Measurements from ENCODE around the gene MRPL21. TPM values are rescaled to one million over a fixed set of nuclear protein-coding genes. Genes with fewer than 3 reads are reported as not detected.

The MRPL21 gene
- total RNA-seq, 2 experiments from 2014 or later = 48.3 to 68.3 TPM

DNA sequence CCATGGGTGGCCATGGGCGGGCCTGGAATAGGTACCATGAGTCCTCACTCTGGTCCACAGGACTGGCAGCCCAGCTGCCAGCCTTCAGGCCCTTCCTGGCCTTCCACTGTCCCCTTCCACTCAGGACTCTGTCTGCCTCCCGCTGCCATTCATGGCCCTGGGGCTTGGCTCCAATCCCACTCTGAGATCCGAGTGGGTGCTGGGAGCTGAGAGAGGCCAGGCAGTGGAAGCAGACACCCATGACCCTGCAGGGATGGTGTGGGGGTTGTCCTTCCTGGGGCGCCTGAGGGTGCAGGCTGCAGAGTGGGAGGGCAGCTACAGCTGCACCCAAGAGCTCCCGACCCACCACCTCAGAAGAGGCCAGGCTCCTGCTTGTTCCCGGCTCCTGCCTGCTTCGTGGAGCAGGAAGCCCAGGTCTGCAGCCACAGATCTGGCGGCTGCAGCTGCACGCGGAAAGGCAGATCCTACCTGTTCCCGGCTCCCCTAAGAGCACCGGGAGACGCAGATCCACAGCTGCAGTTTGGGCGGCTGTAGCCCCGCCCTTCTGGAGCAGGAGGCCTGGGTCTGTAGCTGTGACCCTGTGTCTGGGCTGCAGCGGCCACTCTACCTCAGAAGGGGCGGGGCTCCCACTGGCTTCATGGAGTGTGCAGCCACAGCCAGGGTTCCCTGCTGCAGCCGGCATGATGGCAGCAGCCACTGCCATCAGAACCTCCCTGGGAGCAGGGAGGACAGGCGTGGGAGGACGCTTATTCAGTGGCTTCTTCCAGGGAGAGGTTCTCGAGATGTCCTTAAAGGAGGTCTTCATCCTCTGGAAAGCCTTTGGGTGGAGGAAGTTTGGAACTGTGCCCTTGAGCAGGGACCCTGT lies 27.6 kb upstream of the MRPL21 start:
- H3K9me3 ChIP-seq (ENCODE audit: low read length) = peaks cover 2% of the 10 kb centered on the region; the same call in 1 of the 2 replicates
- H3K36me3 ChIP-seq (ENCODE audit: insufficient read depth, low read length) = peaks cover 47% of the 10 kb centered on the region
- no peak overlapping the region for H3K4me2 ChIP-seq (ENCODE audit: low read length)
- CTCF ChIA-PET (ENCODE audit: unreplicated experiment) = no interaction called here
- H2AFZ ChIP-seq (ENCODE audit: low read length) = no peak overlapping the region
- no peaks in the 10 kb centered on the region for H3K9me2 ChIP-seq (ENCODE audit: insufficient read depth, low read length)
- no peak overlapping the region for H3K27ac ChIP-seq (ENCODE audit: low read depth, low read length, poor library complexity, severe bottlenecking)
- DNase-seq (ENCODE audit: low spot score) = no peak
- H3K4me3 ChIP-seq (ENCODE audit: low read depth, low read length, poor library complexity, severe bottlenecking) = no peak overlapping the region
- no peaks in the 10 kb centered on the region for H4K20me1 ChIP-seq (ENCODE audit: insufficient read depth, low read length)
- POLR2A ChIA-PET = no interaction called here
- BruUV-seq (replicated peaks) = no TSS peak
- TF ChIP-seq EZH2phosphoT487 (IDR thresholded peaks at IDR 0.05; ENCODE audit: borderline replicate concordance, low read depth, low read length) = no peak
- TF ChIP-seq, protein P1, sequence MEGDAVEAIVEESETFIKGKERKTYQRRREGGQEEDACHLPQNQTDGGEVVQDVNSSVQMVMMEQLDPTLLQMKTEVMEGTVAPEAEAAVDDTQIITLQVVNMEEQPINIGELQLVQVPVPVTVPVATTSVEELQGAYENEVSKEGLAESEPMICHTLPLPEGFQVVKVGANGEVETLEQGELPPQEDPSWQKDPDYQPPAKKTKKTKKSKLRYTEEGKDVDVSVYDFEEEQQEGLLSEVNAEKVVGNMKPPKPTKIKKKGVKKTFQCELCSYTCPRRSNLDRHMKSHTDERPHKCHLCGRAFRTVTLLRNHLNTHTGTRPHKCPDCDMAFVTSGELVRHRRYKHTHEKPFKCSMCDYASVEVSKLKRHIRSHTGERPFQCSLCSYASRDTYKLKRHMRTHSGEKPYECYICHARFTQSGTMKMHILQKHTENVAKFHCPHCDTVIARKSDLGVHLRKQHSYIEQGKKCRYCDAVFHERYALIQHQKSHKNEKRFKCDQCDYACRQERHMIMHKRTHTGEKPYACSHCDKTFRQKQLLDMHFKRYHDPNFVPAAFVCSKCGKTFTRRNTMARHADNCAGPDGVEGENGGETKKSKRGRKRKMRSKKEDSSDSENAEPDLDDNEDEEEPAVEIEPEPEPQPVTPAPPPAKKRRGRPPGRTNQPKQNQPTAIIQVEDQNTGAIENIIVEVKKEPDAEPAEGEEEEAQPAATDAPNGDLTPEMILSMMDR (conservative IDR thresholded peaks at IDR 0.05; ENCODE audit: low read length) = no peak
- intact Hi-C loops (cut with micrococcal nuclease; ENCODE audit: unreplicated experiment) = no loop called here
- H3K79me2 ChIP-seq (ENCODE audit: insufficient read depth, low read depth, low read length) = no peaks in the 10 kb centered on the region
- H3K4me1 ChIP-seq (ENCODE audit: insufficient read depth, low read length, poor library complexity, severe bottlenecking) = peaks cover 10% of the 10 kb centered on the region

DNA sequence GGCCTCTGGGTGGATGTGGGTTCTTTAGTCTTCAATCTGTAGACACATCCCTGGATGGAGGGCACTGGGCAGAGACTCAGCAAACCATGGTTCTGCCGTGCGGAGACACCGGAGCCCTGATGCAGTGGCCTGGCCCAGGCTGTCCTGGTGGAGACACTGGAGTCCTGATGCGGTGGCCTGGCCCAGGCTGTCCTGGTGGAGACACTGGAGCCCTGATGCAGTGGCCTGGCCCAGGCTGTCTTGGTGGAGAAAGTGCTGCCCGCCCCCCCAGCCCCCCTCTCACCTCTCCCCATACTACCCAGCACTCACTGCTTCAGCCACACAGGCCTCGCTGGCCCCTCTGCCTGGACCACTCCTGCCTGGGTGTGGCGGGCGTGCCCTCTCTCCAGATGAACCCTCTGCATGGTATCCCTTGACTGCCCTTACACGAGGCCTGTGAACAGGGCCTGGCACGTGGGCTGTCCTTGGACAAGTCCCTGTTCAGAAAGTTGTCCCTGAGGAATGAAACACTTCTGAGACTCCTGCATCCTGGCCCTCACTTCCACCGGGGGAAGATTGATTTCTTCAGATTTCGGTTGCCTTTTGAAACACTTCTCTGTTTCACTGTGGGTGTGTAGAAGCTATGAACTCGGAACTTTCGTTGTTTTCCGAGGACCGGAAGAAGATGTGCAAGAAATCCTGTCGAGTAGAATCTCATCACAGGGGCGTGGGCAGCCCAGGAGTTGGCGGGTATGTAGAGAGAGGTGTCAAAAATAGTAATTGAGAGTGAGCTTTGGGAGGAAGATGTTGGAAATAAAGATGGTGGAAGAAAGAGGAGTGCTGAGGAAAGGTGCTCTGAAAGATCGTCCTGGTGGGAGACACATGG lies 26.3 kb upstream of the MRPL21 start:
- H4K20me1 ChIP-seq (ENCODE audit: insufficient read depth, low read length) = no peaks in the 10 kb centered on the region
- no peak for TF ChIP-seq EZH2phosphoT487 (IDR thresholded peaks at IDR 0.05; ENCODE audit: borderline replicate concordance, low read depth, low read length)
- TF ChIP-seq, protein P1 (conservative IDR thresholded peaks at IDR 0.05; ENCODE audit: low read length) = no peak
- no peak overlapping the region for H3K4me3 ChIP-seq (ENCODE audit: low read depth, low read length, poor library complexity, severe bottlenecking)
- DNase-seq (ENCODE audit: low spot score) = no peak
- no peaks in the 10 kb centered on the region for H3K79me2 ChIP-seq (ENCODE audit: insufficient read depth, low read depth, low read length)
- no TSS peak for BruUV-seq (replicated peaks)
- ChIA-PET POLR2A (no interaction called here), CTCF (ENCODE audit: unreplicated experiment) (no interaction called here)
- H2AFZ ChIP-seq (ENCODE audit: low read length) = no peak overlapping the region
- peaks cover 15% of the 10 kb centered on the region for H3K9me3 ChIP-seq (ENCODE audit: low read length)
- peaks cover 58% of the 10 kb centered on the region for H3K36me3 ChIP-seq (ENCODE audit: insufficient read depth, low read length)
- H3K9me2 ChIP-seq (ENCODE audit: insufficient read depth, low read length) = no peaks in the 10 kb centered on the region
- H3K4me2 ChIP-seq (ENCODE audit: low read length) = no peak overlapping the region
- peaks cover 10% of the 10 kb centered on the region for H3K4me1 ChIP-seq (ENCODE audit: insufficient read depth, low read length, poor library complexity, severe bottlenecking)
- intact Hi-C loops (cut with micrococcal nuclease; ENCODE audit: unreplicated experiment) = no loop called here
- no peak overlapping the region for H3K27ac ChIP-seq (ENCODE audit: low read depth, low read length, poor library complexity, severe bottlenecking)
